Kidney (tissue), 14 donors: ENCODE measurements around the gene ITGB5. TPM values are rescaled to one million over a fixed set of nuclear protein-coding genes. Genes with fewer than 3 reads are reported as not detected.

Source experiments
- DNase-seq, 5 donors: peaks; one replicate each; pipeline ENCODE4 v3.0.0-alpha.2; 2013 to 2020
- FAIRE-seq: peaks from 2 replicates; lab custom pipeline; 2012; peaks lifted over from hg19 to GRCh38; lab: Jason Lieb, UNC
- H3K27ac ChIP-seq, 2 donors: one replicate each; pipeline ENCODE4 v1.7.0; 2013; ENCODE audit warnings: low read depth in 2 of 2, low read length in 2 of 2, inconsistent platforms in 1 of 2
- H3K27me3 ChIP-seq: one replicate; pipeline ENCODE4 v1.7.1; 2013; ENCODE audit warnings: low read length, inconsistent platforms; ENCODE audit not compliant: control insufficient read depth, insufficient read depth
- H3K36me3 ChIP-seq, 3 donors: one replicate each; pipeline versions ENCODE4 v1.7.0 to v1.7.1; 2013; ENCODE audit warnings: low read length in 3 of 3, control low read depth in 1 of 3, inconsistent platforms in 1 of 3; ENCODE audit not compliant: insufficient read depth in 3 of 3, control insufficient read depth in 2 of 3
- H3K4me1 ChIP-seq, 3 donors: one replicate each; pipeline versions ENCODE4 v1.7.0 to v1.7.1; 2013; ENCODE audit warnings: low read length in 3 of 3, inconsistent platforms in 1 of 3, low read depth in 1 of 3; ENCODE audit not compliant: control insufficient read depth in 2 of 3, insufficient read depth in 2 of 3
- H3K4me3 ChIP-seq, 3 donors: one replicate each; pipeline versions ENCODE4 v1.7.0 to v1.8.1; 2013; ENCODE audit warnings: low read length in 3 of 3, control low read depth in 1 of 3, inconsistent platforms in 1 of 3
- H3K9ac ChIP-seq, 3 donors: one replicate each; pipeline versions ENCODE4 v1.7.0 to v1.7.1; 2013; ENCODE audit warnings: low read length in 3 of 3, control low read depth in 1 of 3, inconsistent platforms in 1 of 3
- H3K9me3 ChIP-seq, 3 donors: one replicate each; pipeline versions ENCODE4 v1.7.0 to v1.7.1; 2013; ENCODE audit warnings: low read length in 3 of 3, control low read depth in 1 of 3, inconsistent platforms in 1 of 3; ENCODE audit not compliant: control insufficient read depth in 2 of 3, insufficient read depth in 1 of 3
- CTCF ChIP-seq: IDR thresholded peaks from 3 replicates; pipeline ENCODE4 v1.5.1; 2012; ENCODE audit warnings: mild to moderate bottlenecking, moderate library complexity, borderline replicate concordance; ENCODE audit not compliant: insufficient read depth; ENCODE audit errors: extremely low read depth
- intact Hi-C: fragments of 100-400 bp; cut with DNase I; formaldehyde crosslinking; loops from one replicate; pipeline ENCODE4 v1.11.1; 2022
- polyA plus RNA-seq: library from polyadenylated mRNA; stranded (reverse); fragments of 350-450 nt; fragmentation: Illumina TruSeq; extraction: RNeasy Lipid Tissue Mini Kit (QIAGEN cat#74804); gene quantifications from one replicate; pipeline ENCODE4 v1.2.3, GENCODE V29; 2014; ENCODE audit warnings: low read depth, low replicate concordance; ENCODE audit not compliant: insufficient read depth
- total RNA-seq: library from RNA; stranded (reverse); fragmentation: NEBNext Ultra II Directional; extraction: Animal tissue kit (Norgen Biotek cat#: 25700); gene quantifications from one replicate; pipeline ENCODE4 v1.2.1, GENCODE V29; 2021
- donor health status: control.
- donor health status: control.
- donor health status: control.
- donor health status: control.
- donor health status: control.
- donor health status: DM: yes; HTN: yes; CAD: no.
- donor health status: Normal renal cell carcinoma (clear cell type).

The ITGB5 gene
- total and polyA plus RNA-seq, 2 donors from 2014 or later: 115 TPM

- H3K27me3 ChIP-seq: no peaks in the 10 kb centered on the region
- peak overlapping the region; percentile 63 to 70 for H3K27ac ChIP-seq
- no peak overlapping the region for H3K9ac ChIP-seq
- intact Hi-C loops: no loop called here
- TF ChIP-seq CTCF: no peak
- peaks cover 0 to 12% (median 11%) of the 10 kb centered on the region in 3 donors for H3K4me1 ChIP-seq
- peaks cover 0 to under 1% (median 0%) of the 10 kb centered on the region in 3 donors for H3K36me3 ChIP-seq
- FAIRE-seq (no peak), DNase-seq (no peak)
- H3K4me3 ChIP-seq: no peak overlapping the region
- H3K9me3 ChIP-seq: no peaks in the 10 kb centered on the region
Observed at GRCh38 chr3:124861041-124861440, 26.1 kb downstream of the ITGB5 start.

- TF ChIP-seq CTCF: no peak
- no peaks in the 10 kb centered on the region for H3K9me3 ChIP-seq
- peaks cover 0 to 5% (median 0%) of the 10 kb centered on the region in 3 donors for H3K36me3 ChIP-seq
- H3K27ac ChIP-seq: peak overlapping the region; percentile 63 to 70
- intact Hi-C loops: no loop called here
- H3K9ac ChIP-seq: no peak overlapping the region
- peaks cover 0 to 12% (median 11%) of the 10 kb centered on the region in 3 donors for H3K4me1 ChIP-seq
- DNase-seq (peak in 1 of 5 donors; percentile 79), FAIRE-seq (peak; percentile 32)
- no peaks in the 10 kb centered on the region for H3K27me3 ChIP-seq
- no peak overlapping the region for H3K4me3 ChIP-seq
Observed at GRCh38 chr3:124860599-124860998, 26.6 kb downstream of the ITGB5 start.

- H3K9ac ChIP-seq: no peak overlapping the region
- H3K4me3 ChIP-seq: no peak overlapping the region
- no peak for TF ChIP-seq CTCF
- peak overlapping the region; percentile 36 to 81 for H3K27ac ChIP-seq
- intact Hi-C loops: no loop called here
- H3K9me3 ChIP-seq: no peaks in the 10 kb centered on the region
- FAIRE-seq (no peak), DNase-seq (no peak)
- H3K36me3 ChIP-seq: peaks cover 0 to 14% (median 0%) of the 10 kb centered on the region in 3 donors
- H3K4me1 ChIP-seq: peaks cover 0 to 12% (median 11%) of the 10 kb centered on the region in 3 donors
- no peaks in the 10 kb centered on the region for H3K27me3 ChIP-seq
Observed at GRCh38 chr3:124859025-124859424, 28.1 kb downstream of the ITGB5 start.

- TF ChIP-seq CTCF: no peak
- no peak for FAIRE-seq
- no peaks in the 10 kb centered on the region for H3K9me3 ChIP-seq
- H3K4me3 ChIP-seq: no peak overlapping the region
- no peaks in the 10 kb centered on the region for H3K27me3 ChIP-seq
- H3K27ac ChIP-seq: peak overlapping the region in 1 of 2 donors; percentile 34
- peaks cover 0 to 14% (median 0%) of the 10 kb centered on the region in 3 donors for H3K36me3 ChIP-seq
- DNase-seq: no peak
- H3K9ac ChIP-seq: no peak overlapping the region
- peaks cover 0 to 12% (median 11%) of the 10 kb centered on the region in 3 donors for H3K4me1 ChIP-seq
- intact Hi-C loops: no loop called here
Observed at GRCh38 chr3:124858275-124858674, 28.9 kb downstream of the ITGB5 start.
